HepG2 (cell line): ENCODE results near the gene ISG20.
A peak's percentile ranks its signal among the peaks of the same experiment; 100 is the strongest.

ENCODE experiments used
- CTCF ChIP-seq: sonication (generic); formaldehyde crosslinking; IDR thresholded peaks from 2 replicates; pipeline ENCODE4 v1.5.0; 2020; ENCODE audit warnings: mild to moderate bottlenecking, missing genetic modification reagents, moderate library complexity
- MTA3 ChIP-seq: sonication (generic); formaldehyde crosslinking; IDR thresholded peaks from 2 replicates; pipeline ENCODE4 v1.4.0; 2020; ENCODE audit warnings: missing genetic modification reagents
- MYNN ChIP-seq: sonication (generic); formaldehyde crosslinking; IDR thresholded peaks from 2 replicates; pipeline ENCODE4 v1.4.0; 2020; ENCODE audit warnings: mild to moderate bottlenecking, low read depth, missing genetic modification reagents
- NFYB ChIP-seq: sonication (generic); formaldehyde crosslinking; IDR thresholded peaks from 2 replicates; pipeline ENCODE4 v1.4.0; 2020; ENCODE audit warnings: missing genetic modification reagents
- POLR2A ChIP-seq, 2 experiments: IDR thresholded peaks; 2 replicates each; pipeline ENCODE4 v1.6.1; 2011; ENCODE audit warnings: low read depth in 2 of 2, low read length in 2 of 2, mild to moderate bottlenecking in 1 of 2, moderate library complexity in 1 of 2; ENCODE audit not compliant: insufficient read depth in 1 of 2
- POLR2AphosphoS5 ChIP-seq: IDR thresholded peaks from 2 replicates; pipeline ENCODE4 v1.6.1; 2012; ENCODE audit warnings: low read depth, low read length
- ZNF138 ChIP-seq: sonication (generic); formaldehyde crosslinking; IDR thresholded peaks from 2 replicates; pipeline ENCODE4 v1.5.0; 2020; ENCODE audit warnings: mild to moderate bottlenecking, low read depth, missing genetic modification reagents
- ZNF280B ChIP-seq: sonication (generic); formaldehyde crosslinking; IDR thresholded peaks from 2 replicates; pipeline ENCODE4 v1.5.0; 2020; ENCODE audit warnings: missing genetic modification reagents, mild to moderate bottlenecking, borderline replicate concordance
- ZNF282 ChIP-seq: fragments of 450-650 bp; IDR thresholded peaks from 2 replicates; pipeline ENCODE4 v1.6.1; 2018; ENCODE audit not compliant: partially characterized antibody
- ZNF292 ChIP-seq: sonication (generic); formaldehyde crosslinking; IDR thresholded peaks from 2 replicates; pipeline ENCODE4 v1.8.1; 2022; ENCODE audit warnings: mild to moderate bottlenecking, low read depth, missing genetic modification reagents, borderline replicate concordance
- ZNF629 ChIP-seq: sonication (generic); formaldehyde crosslinking; conservative IDR thresholded peaks from 2 replicates; pipeline ENCODE4 v1.5.0; 2020; ENCODE audit warnings: missing genetic modification reagents
- ZNF879 ChIP-seq: sonication (generic); formaldehyde crosslinking; IDR thresholded peaks from 2 replicates; pipeline ENCODE4 v1.8.1; 2023; ENCODE audit warnings: missing genetic modification reagents
- TF ChIP-seq, protein P1 (sequence below), 2 experiments: sonication (generic) in 1 of 2; formaldehyde crosslinking in 1 of 2; IDR thresholded peaks; 2 replicates each; pipeline versions ENCODE4 v1.5.1 to v1.6.1; 2011 to 2020; ENCODE audit warnings: borderline replicate concordance in 1 of 2, low read depth in 1 of 2, low read length in 1 of 2, mild to moderate bottlenecking in 1 of 2, missing genetic modification reagents in 1 of 2, moderate library complexity in 1 of 2
- TF ChIP-seq, protein P2 (sequence below): sonication (generic); formaldehyde crosslinking; IDR thresholded peaks from 2 replicates; pipeline ENCODE4 v1.8.1; 2023; ENCODE audit warnings: mild to moderate bottlenecking, missing genetic modification reagents, borderline replicate concordance

- TF ChIP-seq MYNN (CRISPR knock-in tag) = no peak
- TF ChIP-seq NFYB (CRISPR knock-in tag) = no peak
- TF ChIP-seq ZNF280B (CRISPR knock-in tag) = 0 out of 2 replicates have a peak, but pooled peaks have one; percentile 28
- TF ChIP-seq, protein P1, sequence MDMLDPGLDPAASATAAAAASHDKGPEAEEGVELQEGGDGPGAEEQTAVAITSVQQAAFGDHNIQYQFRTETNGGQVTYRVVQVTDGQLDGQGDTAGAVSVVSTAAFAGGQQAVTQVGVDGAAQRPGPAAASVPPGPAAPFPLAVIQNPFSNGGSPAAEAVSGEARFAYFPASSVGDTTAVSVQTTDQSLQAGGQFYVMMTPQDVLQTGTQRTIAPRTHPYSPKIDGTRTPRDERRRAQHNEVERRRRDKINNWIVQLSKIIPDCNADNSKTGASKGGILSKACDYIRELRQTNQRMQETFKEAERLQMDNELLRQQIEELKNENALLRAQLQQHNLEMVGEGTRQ (IDR thresholded peaks at IDR 0.05; ENCODE audit: low read depth, low read length) = no peak
- TF ChIP-seq, protein P1 (CRISPR knock-in tag; IDR thresholded peaks at IDR 0.05; ENCODE audit: borderline replicate concordance) = no peak
- TF ChIP-seq ZNF282 = no peak
- no peak for TF ChIP-seq ZNF879 (CRISPR knock-in tag)
- no peak for TF ChIP-seq POLR2AphosphoS5
- no peak for TF ChIP-seq ZNF629 (CRISPR knock-in tag)
- TF ChIP-seq ZNF292 (CRISPR knock-in tag) = no peak
- TF ChIP-seq, protein P2, sequence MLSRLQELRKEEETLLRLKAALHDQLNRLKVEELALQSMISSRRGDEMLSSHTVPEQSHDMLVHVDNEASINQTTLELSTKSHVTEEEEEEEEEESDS (CRISPR knock-in tag) = no peak
- TF ChIP-seq POLR2A (IDR thresholded peaks at IDR 0.05; ENCODE audit: insufficient read depth in 1 of 2, low read depth in 2 of 2, low read length in 2 of 2) = peak in 1 of 2 experiments; percentile 36; a peak in 1 of 4 replicates
- no peak for TF ChIP-seq ZNF138 (CRISPR knock-in tag)
- no peak for TF ChIP-seq MTA3
- no peak for TF ChIP-seq CTCF
Measured at GRCh38 chr15:88628018-88628654, 10.7 kb upstream of the ISG20 start.
